OCI-LY1 (cell line): ENCODE data around the gene DNAJB1.
"Not testable (repeated sequence)": the region's sequence is repeated elsewhere in the genome, so short reads cannot be mapped to it uniquely, and the experiment has no call there.

Source experiments
- H2AFZ ChIP-seq: fragments of 200-600 bp; sonication (generic), shearing (Covaris generic); 2 replicates; pipeline ENCODE4 v1.6.0; 2014; ENCODE audit warnings: antibody characterized with exemption, mild to moderate bottlenecking, low read length
- H3F3A ChIP-seq: fragments of 200-600 bp; sonication (generic), shearing (Covaris generic); 2 replicates; pipeline ENCODE4 v1.6.0; 2014; ENCODE audit warnings: mild to moderate bottlenecking, antibody characterized with exemption, low read length, moderate library complexity; ENCODE audit not compliant: insufficient read depth
- H3K27ac ChIP-seq: fragments of 200-600 bp; sonication (generic); 2 replicates; pipeline ENCODE4 v1.5.1; 2014; ENCODE audit warnings: low read length, mixed run types, mild to moderate bottlenecking, low read depth; ENCODE audit not compliant: poor library complexity, severe bottlenecking
- H3K27me3 ChIP-seq: fragments of 200-600 bp; sonication (generic); 2 replicates; pipeline ENCODE4 v1.6.0; 2014; ENCODE audit warnings: antibody characterized with exemption, mild to moderate bottlenecking, low read length, moderate library complexity; ENCODE audit not compliant: insufficient read depth
- H3K36me3 ChIP-seq: fragments of 200-600 bp; sonication (generic); 2 replicates; pipeline ENCODE4 v1.6.1; 2014; ENCODE audit warnings: mild to moderate bottlenecking, antibody characterized with exemption, low read length, moderate library complexity, mixed read lengths; ENCODE audit not compliant: insufficient read depth
- H3K4me1 ChIP-seq: fragments of 200-600 bp; sonication (generic); 2 replicates; pipeline ENCODE4 v1.5.1; 2014; ENCODE audit warnings: mild to moderate bottlenecking, low read length, moderate library complexity; ENCODE audit not compliant: insufficient read depth, severe bottlenecking
- H3K4me2 ChIP-seq: fragments of 200-600 bp; sonication (generic), shearing (Covaris generic); 2 replicates; pipeline ENCODE4 v1.6.1; 2014; ENCODE audit warnings: low read length
- H3K4me3 ChIP-seq: fragments of 200-600 bp; sonication (generic); 2 replicates; pipeline ENCODE4 v1.5.1; 2014; ENCODE audit warnings: low read length, low read depth, mild to moderate bottlenecking, mixed read lengths; ENCODE audit not compliant: poor library complexity, severe bottlenecking
- H3K79me2 ChIP-seq: fragments of 200-600 bp; shearing (Covaris generic); 2 replicates; pipeline ENCODE4 v1.6.1; 2016; ENCODE audit warnings: mixed run types, low read length, mixed read lengths; ENCODE audit not compliant: insufficient read depth
- H3K9ac ChIP-seq: fragments of 200-600 bp; sonication (generic), shearing (Covaris generic); 2 replicates; pipeline ENCODE4 v1.6.1; 2014; ENCODE audit warnings: mild to moderate bottlenecking, low read length, mixed read lengths
- H3K9me2 ChIP-seq: fragments of 200-600 bp; sonication (generic), shearing (Covaris generic); 2 replicates; pipeline ENCODE4 v1.6.1; 2014; ENCODE audit warnings: low read depth, mild to moderate bottlenecking, low read length, mixed read lengths
- H3K9me3 ChIP-seq: fragments of 200-600 bp; shearing (Covaris generic); 2 replicates; pipeline ENCODE4 v1.6.1; 2014; ENCODE audit warnings: low read length, mixed read lengths
- H4K20me1 ChIP-seq: fragments of 200-600 bp; sonication (generic), shearing (Covaris generic); 2 replicates; pipeline ENCODE4 v1.6.0; 2016; ENCODE audit warnings: mild to moderate bottlenecking, low read length; ENCODE audit not compliant: insufficient read depth
- CTCF ChIP-seq: fragments of 200-600 bp; sonication (generic), shearing (Covaris generic); IDR thresholded peaks from 2 replicates; pipeline ENCODE4 v1.5.1; 2017; ENCODE audit warnings: mild to moderate bottlenecking, antibody characterized with exemption, low read length, moderate library complexity, mixed read lengths
- EZH2 ChIP-seq: fragments of 200-600 bp; sonication (generic), shearing (Covaris generic); IDR thresholded peaks from 2 replicates; pipeline ENCODE4 v1.8.0; 2017; ENCODE audit warnings: borderline replicate concordance, mixed run types, mild to moderate bottlenecking, antibody characterized with exemption, low read length, moderate library complexity, mixed read lengths

The DNAJB1 gene

GRCh38 chr19:14565765-14566711, 47.8 kb upstream of the DNAJB1 start:
- Histone ChIP-seq H3K36me3 (peaks cover 33% of the 10 kb centered on the region; the same call in 1 of the 2 replicates), H3K4me1 (peaks cover 11% of the 10 kb centered on the region), H3K4me3 (no peak overlapping the region), H3K4me2 (no peak overlapping the region), H3K79me2 (peaks cover 3% of the 10 kb centered on the region; the same call in 1 of the 2 replicates), H3F3A (no peaks in the 10 kb centered on the region), H3K27me3 (no peaks in the 10 kb centered on the region), H3K27ac (no peak overlapping the region), H4K20me1 (no peaks in the 10 kb centered on the region), H2AFZ (no peak overlapping the region), H3K9me2 (no peaks in the 10 kb centered on the region), H3K9ac (no peak overlapping the region), H3K9me3 (no peaks in the 10 kb centered on the region)
- TF ChIP-seq EZH2 (no peak), CTCF (no peak)

GRCh38 chr19:14565298-14565679, 47.1 kb upstream of the DNAJB1 start:
- H3K79me2 ChIP-seq: no peaks in the 10 kb centered on the region
- no peak overlapping the region for H2AFZ ChIP-seq
- H3K9me3 ChIP-seq: no peaks in the 10 kb centered on the region
- H3K36me3 ChIP-seq: peaks cover 33% of the 10 kb centered on the region; the same call in 1 of the 2 replicates
- H4K20me1 ChIP-seq: no peaks in the 10 kb centered on the region
- H3K4me3 ChIP-seq: no peak overlapping the region
- no peaks in the 10 kb centered on the region for H3K9me2 ChIP-seq
- H3K27me3 ChIP-seq: no peaks in the 10 kb centered on the region
- no peak overlapping the region for H3K27ac ChIP-seq
- no peak overlapping the region for H3K4me2 ChIP-seq
- H3K9ac ChIP-seq: no peak overlapping the region
- TF ChIP-seq CTCF: no peak
- TF ChIP-seq EZH2: no peak
- H3K4me1 ChIP-seq: peaks cover 10% of the 10 kb centered on the region
- H3F3A ChIP-seq: no peaks in the 10 kb centered on the region

GRCh38 chr19:14564652-14565297, 46.6 kb upstream of the DNAJB1 start:
- peaks cover 14% of the 10 kb centered on the region for H3K4me1 ChIP-seq
- peaks cover 33% of the 10 kb centered on the region; the same call in 1 of the 2 replicates for H3K36me3 ChIP-seq
- not testable (repeated sequence) for H3K4me2 ChIP-seq, H3K79me2 ChIP-seq, H2AFZ ChIP-seq, H3F3A ChIP-seq, H4K20me1 ChIP-seq, H3K4me3 ChIP-seq, H3K9me3 ChIP-seq, H3K9ac ChIP-seq, H3K27me3 ChIP-seq, H3K9me2 ChIP-seq
- H3K27ac ChIP-seq: peak overlapping the region; percentile 38
